Activated T-cell treated with anti-CD3 and anti-CD28 coated beads for 24 hours (primary cell): ENCODE measurements around the gene IGFBP1.

Experiments used
- DNase-seq: peaks from one replicate; pipeline ENCODE4 v3.0.0-alpha.2; 2020; ENCODE audit warnings: low read depth

IGFBP1 gene

GRCh38 chr7:45902820-45903219, 14.5 kb downstream of the IGFBP1 start:
- no peak for DNase-seq

DNA sequence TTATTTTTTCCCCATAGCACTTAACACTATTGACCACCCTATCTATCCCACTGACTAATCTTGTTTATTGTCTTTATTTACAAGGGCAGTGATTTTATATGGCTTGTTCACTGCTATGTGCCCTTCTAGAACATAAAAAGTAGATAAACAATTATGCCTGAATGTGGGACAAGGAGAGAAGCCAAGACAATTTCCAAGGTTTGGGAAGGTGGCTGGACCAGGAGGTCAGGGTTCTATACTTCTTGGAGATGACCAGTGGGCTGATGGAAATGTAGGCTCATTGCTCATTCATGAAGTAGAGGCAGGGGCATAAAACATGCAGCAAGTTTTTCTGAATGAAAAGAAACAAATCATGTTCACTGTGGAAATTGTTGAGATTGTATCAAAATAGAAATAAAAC, 21.3 kb downstream of the IGFBP1 start:
- DNase-seq: no peak

- no peak for DNase-seq
These were observed 22.6 kb downstream of the IGFBP1 start for GRCh38 chr7:45910855-45911254.

- DNase-seq: no peak
These were observed 23.0 kb downstream of the IGFBP1 start for GRCh38 chr7:45911311-45911710.

- DNase-seq: no peak
These were observed 24.7 kb downstream of the IGFBP1 start for GRCh38 chr7:45912972-45913371.

DNA sequence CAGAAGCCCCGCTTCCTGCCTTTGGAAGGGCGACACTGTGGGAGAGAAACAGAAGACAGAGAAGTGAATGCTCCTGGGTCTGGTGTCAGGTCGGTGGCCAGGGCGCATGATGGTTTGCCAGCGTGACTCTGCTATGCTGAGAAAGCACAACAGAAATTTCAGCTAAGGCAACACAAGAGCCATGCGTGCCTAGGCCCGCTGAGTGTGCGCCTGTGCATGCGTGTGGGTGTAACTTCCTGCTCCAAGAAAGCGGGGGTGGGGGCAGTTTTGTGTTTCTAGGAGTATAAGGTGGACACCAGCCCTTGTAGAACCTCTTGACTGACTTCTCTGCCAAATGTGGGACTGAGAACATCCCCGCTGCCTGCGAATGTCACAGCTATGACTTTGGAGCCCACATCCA, 26.6 kb downstream of the IGFBP1 start:
- DNase-seq: no peak

DNA sequence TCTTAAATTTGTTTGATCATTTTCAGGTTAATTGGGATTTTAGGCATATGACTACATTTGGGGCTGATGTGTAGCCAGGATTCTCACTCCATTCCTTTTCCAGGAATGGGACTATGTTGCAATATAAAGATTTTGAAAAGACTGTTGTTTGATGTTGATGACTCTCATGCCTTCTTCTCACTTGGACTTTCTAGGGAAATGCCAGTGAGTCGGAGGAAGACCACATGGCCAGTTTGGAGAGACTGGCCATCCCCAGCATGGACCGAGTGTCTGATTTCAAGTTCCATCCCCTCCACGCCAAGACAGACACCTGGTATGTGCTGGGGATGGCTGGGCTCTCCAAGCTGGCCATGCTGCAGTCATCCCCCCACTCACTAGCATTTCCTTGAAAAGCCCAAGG, 27.3 kb downstream of the IGFBP1 start:
- no peak for DNase-seq

- DNase-seq: no peak
These were observed 28.8 kb downstream of the IGFBP1 start for GRCh38 chr7:45917064-45917463.

- peak; percentile 61 for DNase-seq
These were observed 29.4 kb downstream of the IGFBP1 start for GRCh38 chr7:45917658-45918057.

- DNase-seq: no peak
These were observed 30.3 kb downstream of the IGFBP1 start for GRCh38 chr7:45918556-45918955.

DNA sequence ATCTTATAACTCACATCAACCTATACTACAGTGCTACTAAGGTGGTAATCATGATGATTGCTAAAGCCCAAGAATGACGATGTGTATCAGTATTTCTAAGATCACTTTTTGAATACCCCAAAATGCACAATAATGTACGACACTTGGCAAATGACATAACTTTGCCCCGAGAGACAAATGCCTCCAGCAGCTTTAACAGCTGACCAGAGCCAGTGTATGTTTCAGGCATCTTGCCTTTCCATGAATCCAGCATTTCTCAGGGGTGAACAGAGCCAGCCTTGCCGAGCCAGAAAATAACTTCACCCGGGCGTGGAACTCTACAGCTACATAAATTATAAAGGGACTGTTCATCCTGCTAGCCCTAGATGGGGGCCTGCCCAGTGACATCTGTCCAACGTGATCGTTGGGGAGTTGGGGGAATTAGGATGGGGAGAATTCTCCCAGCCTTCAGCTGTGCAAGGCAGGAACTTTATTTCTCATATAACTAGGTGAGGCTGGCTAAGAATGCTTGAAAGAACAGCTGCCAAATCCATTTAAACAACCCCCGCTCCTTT, 31.0 kb downstream of the IGFBP1 start:
- DNase-seq: no peak

DNA sequence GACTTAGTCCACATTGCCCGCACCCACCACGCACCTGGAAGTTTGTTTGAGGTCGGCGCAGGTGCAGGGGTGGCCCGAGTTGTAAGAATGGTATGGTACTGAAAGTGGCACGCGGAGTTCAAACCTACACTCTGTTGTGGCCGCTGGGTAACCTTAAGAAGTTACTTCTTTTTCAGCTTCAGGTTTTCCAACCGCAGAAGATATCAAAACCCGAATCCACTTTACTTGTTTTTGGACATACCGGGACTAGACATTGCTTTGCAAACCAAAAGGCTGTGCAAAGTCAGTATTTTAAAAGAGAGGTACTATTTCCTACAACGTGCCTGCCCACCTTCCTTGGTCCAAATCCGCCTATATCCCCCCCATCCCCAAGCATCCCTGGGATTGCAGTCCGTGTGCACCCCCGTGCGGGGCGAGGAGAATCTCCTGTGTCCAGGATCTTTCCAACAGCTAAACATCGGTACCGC, 31.7 kb downstream of the IGFBP1 start:
- DNase-seq: no peak

- no peak for DNase-seq
These were observed 32.5 kb downstream of the IGFBP1 start, which contains the start of gene IGFBP3 for GRCh38 chr7:45920502-45921380. IGFBP3 (minus strand) TSS chr7:45921272; CDS start chr7:45921140, 132 bp downstream.

GRCh38 chr7:45921381-45921698, 33.1 kb downstream of the IGFBP1 start:
- no peak for DNase-seq

- no peak for DNase-seq
These were observed 33.6 kb downstream of the IGFBP1 start for GRCh38 chr7:45921699-45922519.

DNA sequence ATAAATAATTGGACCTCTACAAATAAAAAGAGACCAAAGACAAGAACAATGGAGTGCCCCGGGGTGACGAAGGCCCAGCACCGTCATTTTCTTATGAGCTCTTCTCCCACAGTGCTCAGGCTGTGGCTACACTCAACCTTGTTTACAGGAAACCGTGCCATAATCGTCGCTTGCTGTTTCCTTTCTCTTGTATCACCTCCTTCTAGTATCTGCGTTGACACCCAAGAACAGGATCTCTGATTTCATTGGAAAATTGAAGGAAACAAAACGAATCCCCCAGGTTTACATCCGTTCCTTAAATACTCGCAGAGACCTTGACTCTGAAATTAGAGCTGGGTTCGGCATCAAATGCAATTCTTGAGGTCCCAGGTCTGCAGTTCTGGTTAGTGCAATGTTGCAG, 34.5 kb downstream of the IGFBP1 start:
- DNase-seq: no peak

DNA sequence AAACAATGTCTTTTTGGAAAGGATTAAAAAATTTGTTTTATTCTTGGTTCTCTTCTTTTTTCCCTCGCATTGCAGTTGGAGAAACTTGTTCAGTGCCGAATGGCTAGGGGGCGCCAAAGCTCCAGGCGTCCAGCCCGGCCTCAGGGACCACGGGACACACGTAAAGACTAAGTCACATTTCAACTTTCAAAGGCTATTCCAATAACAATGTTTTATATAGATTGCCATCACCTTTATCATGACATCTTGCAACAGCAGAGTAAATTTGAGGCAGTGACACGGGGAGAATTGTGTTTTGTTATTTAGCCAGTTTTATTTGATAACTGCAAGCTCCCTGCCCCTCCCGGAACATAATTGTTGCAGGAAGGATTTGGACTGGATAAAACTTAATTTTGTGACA, 35.0 kb downstream of the IGFBP1 start:
- no peak for DNase-seq

DNA sequence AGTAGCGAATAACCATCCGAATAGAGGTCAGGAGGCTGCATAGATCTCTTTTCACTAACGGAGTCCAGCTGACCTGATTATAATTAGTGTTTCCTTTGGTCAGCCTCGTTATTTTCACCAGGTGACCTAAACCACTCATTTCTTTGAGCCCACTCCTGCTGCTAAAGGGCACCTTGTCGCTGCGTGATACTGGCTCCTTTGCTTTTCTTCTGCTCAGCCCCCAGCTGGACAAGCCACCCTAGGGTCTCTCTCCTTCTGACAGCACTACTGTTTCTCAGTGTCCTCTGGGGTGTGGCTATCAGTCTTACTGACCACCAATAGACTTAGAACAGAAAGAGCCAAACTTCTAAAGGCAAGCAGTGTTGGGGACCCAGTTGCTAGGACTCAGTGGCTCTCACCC, 35.5 kb downstream of the IGFBP1 start:
- no peak for DNase-seq

DNA sequence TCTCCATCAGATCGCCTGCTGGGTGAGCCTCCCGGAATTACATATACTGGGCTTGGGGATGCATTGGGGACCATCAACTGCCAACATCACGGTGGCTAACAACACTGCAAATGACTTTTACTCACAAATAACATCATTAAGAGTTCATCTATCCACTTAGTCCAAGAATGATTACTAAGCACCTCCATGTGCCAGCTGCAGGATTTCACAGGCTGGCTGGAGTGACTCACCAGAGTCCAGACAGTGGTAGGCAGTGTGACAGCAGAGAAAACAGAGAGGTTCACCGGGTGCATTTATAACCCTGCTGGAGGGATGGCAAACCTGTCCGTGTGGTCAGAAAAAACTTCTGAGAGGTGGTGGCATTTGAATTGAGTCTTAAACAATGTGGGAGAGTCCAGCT, 36.0 kb downstream of the IGFBP1 start:
- DNase-seq: no peak

GRCh38 chr7:45927721-45928120, 39.4 kb downstream of the IGFBP1 start:
- DNase-seq: no peak

GRCh38 chr7:45930967-45931366, 42.7 kb downstream of the IGFBP1 start:
- no peak for DNase-seq

DNA sequence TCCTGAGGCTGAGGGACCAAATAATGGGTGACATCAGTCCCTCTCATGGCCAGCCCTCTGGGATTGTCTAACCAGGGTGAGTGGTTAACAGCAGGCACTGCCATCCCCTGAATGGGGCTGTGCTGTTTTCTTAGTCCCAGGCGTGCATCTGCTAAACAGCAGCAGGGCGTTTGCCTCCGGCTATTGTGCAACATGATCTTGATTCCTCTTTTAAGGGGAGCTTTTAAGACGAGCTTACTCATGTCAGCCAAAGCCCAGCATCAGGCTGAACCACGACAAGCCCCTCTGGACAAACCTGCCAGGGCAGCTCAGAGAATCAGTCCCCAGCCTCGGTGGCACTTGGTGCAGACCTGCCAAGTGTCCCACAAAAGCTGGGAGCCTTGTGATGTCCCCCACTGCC, 49.0 kb downstream of the IGFBP1 start:
- DNase-seq: no peak

DNA sequence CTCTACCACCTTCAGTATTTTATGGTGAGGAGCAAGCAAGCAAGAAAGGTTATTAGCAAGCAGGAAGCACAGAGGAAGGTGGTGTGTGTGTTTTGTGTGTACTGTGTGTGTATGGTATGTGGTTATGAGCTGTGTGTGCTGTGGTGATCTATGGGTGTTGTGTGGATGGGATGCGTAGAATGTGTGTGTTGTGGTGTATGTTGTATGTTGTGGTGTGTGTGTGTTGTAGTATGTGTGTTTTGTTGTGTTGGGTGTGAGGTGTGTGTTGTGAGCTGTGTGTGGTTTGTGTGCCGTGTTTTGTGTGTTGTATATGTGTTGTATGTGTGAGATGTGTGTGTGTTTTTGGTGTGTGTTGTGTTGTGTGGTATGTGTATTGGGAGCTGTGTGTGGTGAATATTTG, 49.6 kb downstream of the IGFBP1 start:
- DNase-seq: no peak
